ENCODE data around the gene CNTN6.

GRCh38 chr3:1055870-1056269, 37.0 kb upstream of the CNTN6 start:
- no peak for TF ChIP-seq CTCF (IDR thresholded peaks at IDR 0.05)
- no peak for TF ChIP-seq POLR2A (IDR thresholded peaks at IDR 0.05)
